ENCODE data around the gene DYNLL1.
A peak's percentile ranks its signal among the peaks of the same experiment; 100 is the strongest.

The DYNLL1 gene

GRCh38 chr12:120460157-120460556 is 35.8 kb upstream of the DYNLL1 start:
- H3K4me3 ChIP-seq (replicated peaks; ENCODE audit: low read depth, low read length) = no peak overlapping the region
- TF ChIP-seq CTCF (IDR thresholded peaks at IDR 0.05; ENCODE audit: low read length, missing control alignments) = no peak
- no peak for DNase-seq (ENCODE audit: low read depth)

- H3K4me3 ChIP-seq (replicated peaks; ENCODE audit: low read depth, low read length) = no peak overlapping the region
- no peak for DNase-seq (ENCODE audit: low read depth)
- no peak for TF ChIP-seq CTCF (IDR thresholded peaks at IDR 0.05; ENCODE audit: low read length, missing control alignments)
Observed at GRCh38 chr12:120462099-120462640, 33.7 kb upstream of the DYNLL1 start.

- DNase-seq (ENCODE audit: low read depth) = no peak
- no peak for TF ChIP-seq CTCF (IDR thresholded peaks at IDR 0.05; ENCODE audit: low read length, missing control alignments)
- H3K4me3 ChIP-seq (replicated peaks; ENCODE audit: low read depth, low read length) = no peak overlapping the region
Observed at GRCh38 chr12:120463712-120464111, 32.2 kb upstream of the DYNLL1 start.

GRCh38 chr12:120465756-120466155 is 30.2 kb upstream of the DYNLL1 start:
- H3K4me3 ChIP-seq (replicated peaks; ENCODE audit: low read depth, low read length) = no peak overlapping the region
- TF ChIP-seq CTCF (IDR thresholded peaks at IDR 0.05; ENCODE audit: low read length, missing control alignments) = no peak
- DNase-seq (ENCODE audit: low read depth) = no peak

- H3K4me3 ChIP-seq (replicated peaks; ENCODE audit: low read depth, low read length) = no peak overlapping the region
- peak; percentile 57 for DNase-seq (ENCODE audit: low read depth)
- peak; percentile 64 for TF ChIP-seq CTCF (IDR thresholded peaks at IDR 0.05; ENCODE audit: low read length, missing control alignments)
Observed at GRCh38 chr12:120466560-120467315, 29.2 kb upstream of the DYNLL1 start.

- H3K4me3 ChIP-seq (replicated peaks; ENCODE audit: low read depth, low read length) = peak overlapping the region; percentile 83
- DNase-seq (ENCODE audit: low read depth) = no peak
- TF ChIP-seq CTCF (IDR thresholded peaks at IDR 0.05; ENCODE audit: low read length, missing control alignments) = no peak
Observed at GRCh38 chr12:120467439-120467838, 28.5 kb upstream of the DYNLL1 start.

Measured in fibroblast of pulmonary artery (primary cell).